HepG2 (cell line): ENCODE measurements around the gene LIMK2. TPM values are rescaled to one million over a fixed set of nuclear protein-coding genes. Genes with fewer than 3 reads are reported as not detected.

Experiments
- ATF4 ChIP-seq, 2 experiments: fragments of 450-650 bp in 1 of 2; sonication (generic) in 1 of 2; formaldehyde crosslinking; IDR thresholded peaks; 2 replicates each; pipeline versions ENCODE4 v1.5.0 to v1.8.0; 2020 to 2022; ENCODE audit warnings: mild to moderate bottlenecking in 1 of 2, missing genetic modification reagents in 1 of 2
- CREB3 ChIP-seq: sonication (generic); formaldehyde crosslinking; IDR thresholded peaks from 2 replicates; pipeline ENCODE4 v1.5.0; 2020; ENCODE audit warnings: missing genetic modification reagents
- CREBL2 ChIP-seq: sonication (generic); formaldehyde crosslinking; IDR thresholded peaks from 2 replicates; pipeline ENCODE4 v1.8.1; 2023; ENCODE audit warnings: missing genetic modification reagents, mild to moderate bottlenecking, borderline replicate concordance
- GTF2F1 ChIP-seq: fragments of 150-350 bp; IDR thresholded peaks from 2 replicates; pipeline ENCODE4 v1.6.1; 2014; ENCODE audit warnings: low read length
- HMGXB4 ChIP-seq, 2 experiments: sonication (generic) in 1 of 2; formaldehyde crosslinking in 1 of 2; IDR thresholded peaks; 2 replicates each; pipeline versions ENCODE4 v1.4.0 to v1.6.1; 2018 to 2020; ENCODE audit warnings: missing genetic modification reagents in 2 of 2, borderline replicate concordance in 1 of 2, low read depth in 1 of 2, mild to moderate bottlenecking in 1 of 2, missing biosample characterization in 1 of 2
- MIER2 ChIP-seq: IDR thresholded peaks from 2 replicates; pipeline ENCODE4 v1.6.1; 2016; ENCODE audit warnings: missing biosample characterization, missing genetic modification reagents
- NRL ChIP-seq: sonication (generic); formaldehyde crosslinking; IDR thresholded peaks from 2 replicates; pipeline ENCODE4 v1.5.0; 2020; ENCODE audit warnings: missing genetic modification reagents, mild to moderate bottlenecking, moderate library complexity, borderline replicate concordance
- PAF1 ChIP-seq: IDR thresholded peaks from 2 replicates; pipeline ENCODE4 v1.6.1; 2016; ENCODE audit warnings: missing genetic modification reagents, missing compliant biosample characterization
- SNAPC4 ChIP-seq: sonication (generic); formaldehyde crosslinking; IDR thresholded peaks from 2 replicates; pipeline ENCODE4 v1.4.0; 2020; ENCODE audit warnings: mild to moderate bottlenecking, missing genetic modification reagents
- SRSF4 ChIP-seq: fragments of 200-400 bp; formaldehyde crosslinking; IDR thresholded peaks from one replicate; pipeline ENCODE4 v1.6.1; 2018; ENCODE audit warnings: mild to moderate bottlenecking, low read depth, low read length, moderate library complexity; ENCODE audit not compliant: poor library complexity, severe bottlenecking
- TMF1 ChIP-seq: sonication (generic); formaldehyde crosslinking; IDR thresholded peaks from 2 replicates; pipeline ENCODE4 v1.8.1; 2022; ENCODE audit warnings: low read depth, missing genetic modification reagents
- WIZ ChIP-seq: sonication (generic); formaldehyde crosslinking; IDR thresholded peaks from 2 replicates; pipeline ENCODE4 v1.5.1; 2020; ENCODE audit warnings: mild to moderate bottlenecking, missing genetic modification reagents
- ZNF296 ChIP-seq: sonication (generic); formaldehyde crosslinking; conservative IDR thresholded peaks from 2 replicates; pipeline ENCODE4 v1.5.0; 2020; ENCODE audit warnings: mild to moderate bottlenecking, missing genetic modification reagents
- ZNF350 ChIP-seq: sonication (generic); formaldehyde crosslinking; IDR thresholded peaks from 2 replicates; pipeline ENCODE4 v1.4.0; 2020; ENCODE audit warnings: mild to moderate bottlenecking, low read depth, missing genetic modification reagents, borderline replicate concordance
- ZNF512 ChIP-seq: sonication (generic); formaldehyde crosslinking; IDR thresholded peaks from 2 replicates; pipeline ENCODE4 v1.4.0; 2020; ENCODE audit warnings: mild to moderate bottlenecking, missing genetic modification reagents
- ZNF644 ChIP-seq: IDR thresholded peaks from 2 replicates; pipeline ENCODE4 v1.6.1; 2016; ENCODE audit warnings: low read depth
- ZNF703 ChIP-seq: sonication (generic); formaldehyde crosslinking; IDR thresholded peaks from 2 replicates; pipeline ENCODE4 v1.5.1; 2020; ENCODE audit warnings: missing genetic modification reagents, mild to moderate bottlenecking, moderate library complexity, borderline replicate concordance
- polyA plus RNA-seq, 8 experiments: library from polyadenylated mRNA; depleted of rRNA in 3 of 8; stranded (reverse) in 7 of 8; unstranded in 1 of 8; fragments of >200 nt; fragmentation: Illumina TruSeq in 4 of 8; extraction: Trizol in 4 of 8; gene quantifications; 2 replicates each; pipeline versions ENCODE4 v1.2.1 to v1.2.3, GENCODE V29; 2011 to 2016; ENCODE audit warnings: low read depth in 4 of 8, missing spikeins in 1 of 8, mixed read lengths in 1 of 8; ENCODE audit not compliant: insufficient read depth in 1 of 8
- total RNA-seq, 5 experiments: library from RNA; depleted of rRNA; stranded (reverse); fragments of >200 nt; fragmentation: Illumina TruSeq; extraction: Trizol; gene quantifications; 2 replicates each; pipeline ENCODE4 v1.2.3, GENCODE V29; 2016; ENCODE audit warnings: low read depth in 1 of 5

LIMK2 gene
- total and polyA plus RNA-seq, 2 of the 13 experiments (the other 11 are each of a cell fraction or from before 2014, with no cell fraction given): 20.9 to 29.8 TPM

- TF ChIP-seq ZNF512 (CRISPR knock-in tag) (no peak), ZNF644 (CRISPR knock-in tag) (0 out of 2 replicates have a peak, but pooled peaks have one; percentile 47), ATF4 (CRISPR knock-in tag; IDR thresholded peaks at IDR 0.05) (peak in 1 of 2 experiments; percentile 85; a peak in 2 of 4 replicates), WIZ (no peak), SRSF4 (no peak), PAF1 (CRISPR knock-in tag) (no peak), ZNF703 (CRISPR knock-in tag) (no peak), GTF2F1 (no peak), ZNF296 (no peak), CREB3 (CRISPR knock-in tag) (no peak), CREBL2 (no peak), TMF1 (CRISPR knock-in tag) (no peak), SNAPC4 (CRISPR knock-in tag) (no peak), HMGXB4 (CRISPR knock-in tag; IDR thresholded peaks at IDR 0.05; ENCODE audit: borderline replicate concordance in 1 of 2, low read depth in 1 of 2) (no peak), NRL (CRISPR knock-in tag) (no peak), MIER2 (CRISPR knock-in tag) (no peak), ZNF350 (no peak)
Measured at GRCh38 chr22:31250740-31251600, 38.9 kb downstream of the LIMK2 start (continued).
